IMR-90 (cell line): ENCODE data around the gene LIX1.

Experiments used
- CEBPB ChIP-seq: IDR thresholded peaks from 2 replicates; pipeline ENCODE4 v1.6.1; 2012; ENCODE audit warnings: low read depth, low read length, improper control_type of control experiment
- CHD1 ChIP-seq: IDR thresholded peaks from 2 replicates; pipeline ENCODE4 v1.6.1; 2012; ENCODE audit warnings: low read depth, low read length, improper control_type of control experiment
- CTCF ChIP-seq: conservative IDR thresholded peaks from 2 replicates; pipeline ENCODE4 v1.5.1; 2012; ENCODE audit warnings: mild to moderate bottlenecking, low read depth, low read length, improper control_type of control experiment
- FOS ChIP-seq: fragments of 150-350 bp; IDR thresholded peaks from 2 replicates; pipeline ENCODE4 v1.6.1; 2016; ENCODE audit warnings: low read depth, low read length
- MAFK ChIP-seq: IDR thresholded peaks from 2 replicates; pipeline ENCODE4 v1.6.1; 2012; ENCODE audit warnings: low read depth, low read length, improper control_type of control experiment
- MAZ ChIP-seq: IDR thresholded peaks from 2 replicates; pipeline ENCODE4 v1.6.1; 2012; ENCODE audit warnings: low read depth, mild to moderate bottlenecking, low read length, improper control_type of control experiment, moderate library complexity, borderline replicate concordance
- MXI1 ChIP-seq: IDR thresholded peaks from 2 replicates; pipeline ENCODE4 v1.6.1; 2012; ENCODE audit warnings: low read depth, mild to moderate bottlenecking, low read length, moderate library complexity, borderline replicate concordance
- POLR2A ChIP-seq: IDR thresholded peaks from 2 replicates; pipeline ENCODE4 v1.6.1; 2012; ENCODE audit warnings: mild to moderate bottlenecking, low read depth, low read length
- RAD21 ChIP-seq: IDR thresholded peaks from 2 replicates; pipeline ENCODE4 v1.6.1; 2012; ENCODE audit warnings: low read length, improper control_type of control experiment
- RCOR1 ChIP-seq: IDR thresholded peaks from 2 replicates; pipeline ENCODE4 v1.6.1; 2012; ENCODE audit warnings: mild to moderate bottlenecking, low read length, improper control_type of control experiment; ENCODE audit not compliant: insufficient replicate concordance
- RFX5 ChIP-seq: IDR thresholded peaks from 2 replicates; pipeline ENCODE4 v1.8.0; 2012; ENCODE audit warnings: low read depth, mild to moderate bottlenecking, low read length, moderate library complexity
- SMC3 ChIP-seq: fragments of 150-350 bp; IDR thresholded peaks from 2 replicates; pipeline ENCODE4 v1.6.1; 2016; ENCODE audit warnings: low read depth, mild to moderate bottlenecking, antibody characterized with exemption, low read length, moderate library complexity
- USF2 ChIP-seq: fragments of 150-350 bp; IDR thresholded peaks from 2 replicates; pipeline ENCODE4 v1.6.1; 2017; ENCODE audit warnings: mild to moderate bottlenecking, antibody characterized with exemption, low read length, low read depth

- TF ChIP-seq CTCF (no peak), POLR2A (no peak), CEBPB (no peak), RFX5 (no peak), SMC3 (no peak), RCOR1 (no peak), MXI1 (no peak), FOS (no peak), MAZ (no peak), MAFK (no peak), CHD1 (no peak), USF2 (no peak), RAD21 (no peak)
These were observed 20.6 kb downstream of the LIX1 start for GRCh38 chr5:97121848-97122247.
